Epithelial cell of proximal tubule (primary cell): ENCODE measurements around the gene PAH. TPM values are rescaled to one million over a fixed set of nuclear protein-coding genes. Genes with fewer than 3 reads are reported as not detected.

Experiments
- DNase-seq: peaks from one replicate; pipeline ENCODE4 v3.0.0-alpha.2; 2011; ENCODE audit warnings: low read depth
- H3K4me3 ChIP-seq: 2 replicates; pipeline ENCODE4 v1.5.1; 2011; ENCODE audit warnings: low read depth, mild to moderate bottlenecking, low read length
- total RNA-seq: library from RNA; depleted of rRNA; stranded (reverse); fragments of >200 nt; gene quantifications from 2 replicates; pipeline ENCODE4 v1.2.3, GENCODE V29; 2015
- TF ChIP-seq, protein P1 (sequence below): conservative IDR thresholded peaks from 2 replicates; pipeline ENCODE4 v1.5.1; 2012; ENCODE audit warnings: low read depth, mild to moderate bottlenecking, low read length

PAH gene
- total RNA-seq, 1 donor from 2014 or later: not detected

DNA sequence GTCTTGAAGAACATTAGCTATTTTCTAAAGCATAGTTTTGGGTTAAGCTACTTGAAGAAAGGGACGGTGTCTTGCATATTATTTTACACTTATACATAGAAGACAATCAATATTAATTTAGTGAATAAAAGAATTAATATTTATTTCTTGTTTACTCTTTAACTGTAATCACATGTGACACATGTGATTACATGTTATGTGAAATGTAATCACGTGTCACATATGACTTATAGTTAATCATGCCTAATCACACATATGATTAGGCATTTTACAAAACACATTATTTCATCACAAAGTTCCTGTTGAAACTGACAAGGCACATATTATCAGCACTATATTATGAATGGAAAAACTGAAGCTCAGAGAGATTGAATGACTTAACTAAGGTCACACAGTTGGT lies 4.8 kb downstream of the PAH start:
- no peak for DNase-seq
- TF ChIP-seq, protein P1, sequence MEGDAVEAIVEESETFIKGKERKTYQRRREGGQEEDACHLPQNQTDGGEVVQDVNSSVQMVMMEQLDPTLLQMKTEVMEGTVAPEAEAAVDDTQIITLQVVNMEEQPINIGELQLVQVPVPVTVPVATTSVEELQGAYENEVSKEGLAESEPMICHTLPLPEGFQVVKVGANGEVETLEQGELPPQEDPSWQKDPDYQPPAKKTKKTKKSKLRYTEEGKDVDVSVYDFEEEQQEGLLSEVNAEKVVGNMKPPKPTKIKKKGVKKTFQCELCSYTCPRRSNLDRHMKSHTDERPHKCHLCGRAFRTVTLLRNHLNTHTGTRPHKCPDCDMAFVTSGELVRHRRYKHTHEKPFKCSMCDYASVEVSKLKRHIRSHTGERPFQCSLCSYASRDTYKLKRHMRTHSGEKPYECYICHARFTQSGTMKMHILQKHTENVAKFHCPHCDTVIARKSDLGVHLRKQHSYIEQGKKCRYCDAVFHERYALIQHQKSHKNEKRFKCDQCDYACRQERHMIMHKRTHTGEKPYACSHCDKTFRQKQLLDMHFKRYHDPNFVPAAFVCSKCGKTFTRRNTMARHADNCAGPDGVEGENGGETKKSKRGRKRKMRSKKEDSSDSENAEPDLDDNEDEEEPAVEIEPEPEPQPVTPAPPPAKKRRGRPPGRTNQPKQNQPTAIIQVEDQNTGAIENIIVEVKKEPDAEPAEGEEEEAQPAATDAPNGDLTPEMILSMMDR: no peak
- H3K4me3 ChIP-seq: no peak overlapping the region

DNA sequence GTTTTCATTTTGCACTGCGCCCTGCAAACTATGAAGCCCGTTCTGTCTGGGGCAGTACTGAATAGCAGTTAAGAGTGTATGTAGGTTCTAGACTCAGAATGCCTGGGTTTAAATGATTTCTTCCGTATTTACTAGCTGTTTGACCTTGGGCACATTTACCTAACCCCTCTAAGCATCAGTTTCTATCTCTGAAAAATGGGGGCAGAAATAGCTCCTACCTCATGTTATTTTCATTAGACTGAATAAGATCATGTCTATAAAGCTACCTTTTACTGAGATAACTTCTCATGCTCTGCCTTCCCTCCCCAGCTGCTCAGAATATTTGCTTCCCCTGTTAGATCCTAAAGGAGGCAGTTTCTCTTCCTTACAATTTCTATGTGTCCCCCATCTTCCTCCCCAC lies 5.7 kb downstream of the PAH start:
- no peak for DNase-seq
- TF ChIP-seq, protein P1: no peak
- H3K4me3 ChIP-seq: no peak overlapping the region

DNA sequence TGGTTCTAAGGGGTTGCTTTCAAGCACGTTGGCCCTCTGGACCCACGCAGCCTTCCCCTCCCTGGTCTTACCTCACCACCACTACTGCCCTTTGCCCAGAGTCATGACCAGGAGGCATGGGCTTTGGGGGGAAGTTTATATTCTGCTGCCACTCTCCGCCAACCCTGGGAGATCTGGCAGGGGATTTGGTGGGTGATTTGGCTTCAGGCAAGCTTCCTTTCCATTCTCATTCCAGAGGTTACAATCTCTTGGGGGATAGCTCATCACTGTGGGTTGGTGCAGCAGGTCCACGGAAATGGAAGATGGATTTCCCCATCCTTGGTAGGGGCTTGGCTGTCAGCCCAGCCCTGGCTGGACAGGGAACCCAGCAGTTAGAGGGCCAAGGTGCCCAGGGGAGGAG lies 6.3 kb downstream of the PAH start:
- TF ChIP-seq, protein P1: no peak
- no peak overlapping the region for H3K4me3 ChIP-seq
- no peak for DNase-seq

DNA sequence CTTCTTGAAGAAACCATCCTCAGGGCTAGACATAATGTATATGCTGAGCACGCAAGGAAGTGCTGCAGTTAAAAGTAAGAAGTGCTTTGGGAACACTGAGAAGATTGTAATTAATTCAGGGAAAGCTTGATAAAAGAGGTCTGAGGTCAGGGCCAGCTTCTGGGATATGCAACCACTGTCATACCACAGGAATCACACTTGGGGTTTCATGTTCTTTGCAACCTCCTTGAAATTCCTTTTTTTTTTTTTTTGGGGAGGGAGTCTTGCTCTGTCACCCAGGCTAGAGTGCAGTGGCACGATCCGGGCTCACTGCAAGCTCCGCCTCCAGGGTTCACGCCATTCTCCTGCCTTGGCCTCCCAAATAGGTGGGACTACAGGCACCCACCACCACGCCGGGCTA lies 6.9 kb downstream of the PAH start:
- H3K4me3 ChIP-seq: no peak overlapping the region
- no peak for DNase-seq
- TF ChIP-seq, protein P1: no peak

DNA sequence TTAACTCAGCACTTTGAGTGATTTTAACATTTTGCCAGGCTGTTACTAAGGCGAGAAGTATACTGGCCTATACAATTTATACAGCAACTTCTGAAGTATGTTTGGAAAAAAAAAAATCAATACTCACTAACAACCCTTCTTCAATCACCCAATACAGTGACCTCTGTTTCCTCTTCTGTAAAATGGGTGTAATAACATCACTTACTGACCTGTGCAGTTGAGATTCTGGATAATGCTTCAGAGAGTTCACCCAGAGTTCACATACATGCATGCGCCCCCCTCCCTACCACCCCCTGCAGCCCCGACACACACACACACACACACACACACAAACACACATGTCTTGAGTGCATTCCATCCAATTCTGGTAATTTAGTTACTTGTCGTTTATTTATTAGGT lies 9.1 kb downstream of the PAH start:
- TF ChIP-seq, protein P1: no peak
- no peak for DNase-seq
- H3K4me3 ChIP-seq: no peak overlapping the region

DNA sequence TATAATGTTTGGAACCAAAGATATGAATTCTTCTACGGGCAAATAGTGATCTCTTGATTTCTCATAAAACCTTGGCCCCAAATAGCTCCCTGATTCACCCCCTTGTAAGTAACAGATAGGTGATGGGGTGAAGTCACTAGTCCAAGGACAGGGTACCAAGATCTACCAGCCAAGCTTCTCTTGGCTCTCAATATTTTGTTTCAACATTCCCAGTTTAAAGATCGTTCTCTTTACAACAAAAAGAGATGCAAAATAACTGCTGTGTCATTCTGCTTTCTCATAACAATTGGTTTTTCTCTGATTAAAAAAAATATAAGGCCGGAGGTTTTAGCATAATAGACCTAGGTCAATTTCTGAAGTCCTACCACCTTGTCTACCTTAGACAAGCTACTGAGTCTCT lies 11.8 kb downstream of the PAH start:
- TF ChIP-seq, protein P1: no peak
- H3K4me3 ChIP-seq: no peak overlapping the region
- DNase-seq: no peak

DNA sequence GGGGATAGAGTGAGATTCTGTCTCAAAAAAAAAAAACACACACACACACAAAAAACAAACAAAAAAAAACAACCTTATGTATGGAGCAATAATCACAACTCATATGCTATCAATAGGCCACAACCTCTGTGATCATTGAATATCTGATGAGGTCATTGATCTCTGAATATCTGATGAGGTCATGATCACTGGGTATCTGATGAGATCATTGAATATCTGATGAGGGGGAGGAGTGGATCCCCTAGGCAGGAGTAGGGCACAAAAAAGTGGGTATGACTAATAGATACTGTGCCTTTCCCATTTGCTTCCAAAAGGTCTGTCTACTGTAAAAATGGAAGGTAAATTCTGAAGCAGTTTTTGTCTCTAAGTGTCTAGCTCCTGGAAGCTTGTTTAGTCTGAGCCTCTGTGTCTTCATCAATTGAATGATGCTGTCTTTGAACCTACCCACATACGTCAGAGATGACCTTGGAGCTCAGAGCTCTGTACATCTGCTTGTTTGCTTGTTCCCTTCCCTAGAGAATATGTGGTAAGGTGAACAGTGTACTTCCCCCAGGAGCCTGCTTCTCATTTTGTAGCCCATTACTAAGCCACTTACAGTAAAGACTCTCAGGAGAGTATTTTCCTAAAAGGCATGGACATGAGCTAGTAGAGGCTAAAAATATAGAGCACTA lies 13.6 kb downstream of the PAH start:
- no peak for DNase-seq
- TF ChIP-seq, protein P1: no peak
- no peak overlapping the region for H3K4me3 ChIP-seq
